GM19324 (cell line): ENCODE data around the gene PTPRF.
"Not testable (repeated sequence)": the region's sequence is repeated elsewhere in the genome, so short reads cannot be mapped to it uniquely, and the experiment has no call there.

Experiments used
- ATAC-seq: cut with Tn5 transposase; IDR thresholded peaks from one replicate; pipeline ENCODE4 v1.9.1; 2021; ENCODE audit warnings: mild to moderate bottlenecking, moderate library complexity; ENCODE audit not compliant: unreplicated experiment, low FRiP score

Gene PTPRF

DNA sequence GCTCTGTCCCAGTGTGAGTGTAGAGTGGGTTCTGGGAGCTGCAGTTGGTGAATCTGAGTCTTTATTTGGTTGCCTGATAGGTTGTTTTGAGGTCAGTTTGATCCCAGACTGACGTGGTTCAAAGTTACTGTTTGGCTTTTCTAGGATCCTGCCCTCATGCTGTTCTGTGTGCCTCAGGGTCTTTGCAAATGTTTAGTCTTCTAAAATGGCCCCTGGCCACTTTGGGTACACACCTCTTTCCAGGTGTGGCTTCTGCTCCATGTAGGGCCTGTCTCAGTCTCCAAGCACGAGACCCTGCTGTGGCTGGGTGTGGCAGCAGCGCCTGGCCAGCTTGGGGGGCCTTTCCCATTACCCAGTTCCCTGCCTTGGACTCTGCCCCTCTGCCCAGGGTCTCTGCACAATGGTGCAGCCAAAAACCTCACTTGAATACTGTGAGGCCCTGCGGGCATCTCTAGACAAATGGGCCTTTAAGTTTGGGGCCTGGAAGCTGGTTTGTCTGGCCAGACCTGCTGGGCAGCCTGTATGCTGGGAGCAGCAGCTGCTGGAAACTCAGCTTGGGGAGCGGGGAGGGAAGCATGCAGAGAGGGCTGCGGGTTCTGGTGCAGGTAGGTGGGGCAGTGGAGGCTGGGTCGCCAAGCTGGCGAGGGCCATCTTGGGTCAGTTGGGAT is 5.6 kb downstream of the PTPRF start:
- no peak for ATAC-seq

DNA sequence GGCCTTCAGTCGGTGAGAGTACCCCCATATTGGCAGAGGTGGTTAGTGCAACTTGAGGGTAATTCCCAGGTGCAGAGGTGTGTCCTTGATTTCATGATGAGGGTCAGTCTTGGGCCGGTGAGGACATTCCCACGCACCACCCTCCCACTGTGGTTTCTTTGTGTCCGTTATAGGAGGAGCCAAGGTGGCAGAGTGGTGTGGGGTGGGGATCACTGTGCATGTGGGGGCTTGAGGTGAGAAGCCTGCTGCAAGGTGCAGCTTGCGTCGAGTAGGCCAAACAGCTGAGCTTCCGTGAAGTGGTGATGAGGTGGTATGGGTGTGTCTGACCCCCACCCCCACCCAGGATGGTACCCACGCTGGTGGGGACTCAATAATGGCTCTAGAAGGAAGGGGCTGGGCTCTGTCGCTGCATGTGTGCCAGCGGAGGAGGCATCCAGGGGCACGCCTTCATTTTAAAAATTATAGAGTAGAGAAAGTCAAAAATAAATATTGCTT is 6.2 kb downstream of the PTPRF start:
- ATAC-seq = no peak

DNA sequence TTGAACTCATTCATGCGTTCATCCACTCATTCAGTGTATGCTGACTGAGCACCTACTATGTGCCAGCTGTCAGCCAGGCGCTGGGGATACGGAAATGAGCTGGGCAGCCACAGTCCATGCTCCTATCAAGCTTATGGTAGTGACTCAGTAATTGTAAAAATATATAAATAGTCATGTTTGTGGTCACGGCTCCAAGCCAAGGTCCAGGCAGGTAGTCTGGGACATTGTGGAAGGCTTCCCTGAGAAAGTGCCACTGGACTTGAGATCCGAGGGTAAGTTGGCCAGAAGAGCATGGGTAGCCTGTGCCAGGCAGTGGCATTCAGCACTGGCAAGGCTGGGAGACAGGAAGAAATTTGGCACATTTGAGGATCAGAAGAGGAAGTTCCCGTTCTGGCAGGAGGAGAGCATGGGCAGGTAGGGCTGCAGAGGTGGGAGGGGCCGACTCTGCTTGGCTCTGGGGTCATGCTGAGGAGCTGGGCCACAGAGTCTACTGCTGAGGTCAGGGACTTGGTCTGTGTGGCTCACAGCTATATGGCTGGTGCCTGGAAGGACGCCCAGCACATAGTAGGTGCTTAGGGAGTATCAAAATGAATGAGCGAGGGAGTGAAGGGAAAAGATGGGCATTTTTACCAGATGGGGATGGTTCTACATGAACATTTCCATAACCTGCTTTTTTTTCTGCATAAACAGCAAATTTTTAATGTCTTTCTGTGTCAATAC is 6.9 kb downstream of the PTPRF start:
- ATAC-seq = no peak

DNA sequence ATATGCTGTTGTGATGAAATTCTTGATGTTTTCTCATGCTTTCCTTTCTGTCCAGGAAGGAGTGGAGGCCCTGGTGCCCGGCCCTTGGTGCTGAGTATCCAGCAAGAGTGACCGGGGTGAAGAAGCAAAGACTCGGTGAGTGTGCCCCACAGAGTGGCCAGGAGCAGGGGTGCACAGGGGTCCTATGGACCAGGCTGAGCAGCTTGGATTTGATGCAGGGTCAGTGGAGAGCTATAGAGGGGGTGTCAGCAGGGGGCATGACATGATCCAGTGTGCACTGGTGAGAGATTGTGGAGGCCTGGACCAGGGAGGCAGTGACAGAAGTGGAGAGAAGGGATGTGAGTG is 7.4 kb downstream of the PTPRF start:
- ATAC-seq = no peak

DNA sequence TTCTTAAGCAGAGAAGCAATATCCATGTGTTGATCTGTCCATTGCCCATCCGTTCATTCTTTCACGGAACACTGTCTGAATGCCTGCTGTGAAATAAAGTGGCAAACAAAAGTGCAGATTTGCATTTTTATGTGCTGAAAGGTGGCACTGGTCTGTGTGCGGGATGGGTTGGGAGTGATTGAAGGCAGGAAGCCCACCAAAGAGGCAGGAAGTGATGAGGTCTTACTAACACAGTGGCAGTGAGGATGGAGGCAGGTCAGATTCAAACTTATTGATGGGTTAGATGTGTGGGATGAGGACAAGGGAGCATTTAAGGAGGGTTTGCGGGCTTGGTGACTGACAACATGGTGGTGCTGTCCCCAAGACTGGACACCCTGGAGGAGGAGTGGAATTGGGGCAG is 8.3 kb downstream of the PTPRF start:
- no peak for ATAC-seq

DNA sequence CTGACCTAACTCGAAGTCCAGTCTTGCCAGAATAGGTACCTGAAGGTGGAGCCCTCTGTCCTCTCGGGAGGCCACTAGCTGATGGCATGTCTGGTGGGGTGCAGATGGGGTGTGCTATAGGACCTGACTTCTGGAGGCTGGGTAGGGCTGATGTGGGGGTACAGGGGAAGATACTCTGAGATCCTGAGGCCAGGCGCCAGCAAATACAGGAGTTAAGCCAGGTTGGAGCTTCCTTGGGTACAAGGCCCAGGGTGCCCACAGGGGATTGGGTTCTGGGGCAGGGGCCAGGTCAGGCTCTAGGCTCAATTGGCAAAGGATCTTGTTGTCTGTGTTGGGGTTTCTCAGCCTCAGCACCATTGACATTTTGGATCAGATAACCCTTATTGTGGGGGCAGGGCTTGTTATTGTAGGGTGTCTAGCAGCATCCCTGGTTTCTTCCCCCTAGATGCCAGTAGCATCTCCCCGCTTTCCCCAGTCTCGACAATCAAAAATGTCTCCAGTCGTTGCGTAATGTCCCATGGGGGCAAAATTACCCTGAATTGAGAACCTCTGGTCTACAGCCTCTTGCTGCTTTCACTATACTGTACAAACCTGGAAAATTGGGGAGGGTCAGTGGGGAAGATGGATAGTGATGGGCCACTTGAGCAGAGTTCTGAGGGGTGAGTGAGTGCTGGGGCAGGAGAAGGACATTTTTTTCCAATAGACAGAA is 9.2 kb downstream of the PTPRF start:
- ATAC-seq = no peak

DNA sequence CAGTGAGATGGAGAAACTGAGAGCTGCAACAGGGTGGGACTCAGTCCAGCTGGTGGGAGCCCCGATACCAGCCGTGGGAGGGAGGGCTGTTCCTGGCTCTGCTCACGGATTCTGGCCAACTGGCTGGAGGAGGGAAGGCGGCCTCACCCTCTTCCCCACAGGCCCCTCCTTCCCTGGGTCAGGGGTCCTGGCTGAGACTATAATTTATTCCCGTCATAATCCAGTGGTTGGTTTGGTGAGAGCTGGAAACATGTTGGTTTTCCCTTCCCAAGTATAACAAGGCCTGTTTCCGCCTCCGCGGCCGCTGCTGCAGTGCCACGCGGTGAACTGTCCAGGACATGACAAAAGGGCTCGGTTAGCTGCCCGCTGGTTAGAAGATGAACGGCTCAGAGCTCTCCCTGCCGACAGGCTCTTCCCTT is 10.0 kb downstream of the PTPRF start:
- ATAC-seq = no peak

DNA sequence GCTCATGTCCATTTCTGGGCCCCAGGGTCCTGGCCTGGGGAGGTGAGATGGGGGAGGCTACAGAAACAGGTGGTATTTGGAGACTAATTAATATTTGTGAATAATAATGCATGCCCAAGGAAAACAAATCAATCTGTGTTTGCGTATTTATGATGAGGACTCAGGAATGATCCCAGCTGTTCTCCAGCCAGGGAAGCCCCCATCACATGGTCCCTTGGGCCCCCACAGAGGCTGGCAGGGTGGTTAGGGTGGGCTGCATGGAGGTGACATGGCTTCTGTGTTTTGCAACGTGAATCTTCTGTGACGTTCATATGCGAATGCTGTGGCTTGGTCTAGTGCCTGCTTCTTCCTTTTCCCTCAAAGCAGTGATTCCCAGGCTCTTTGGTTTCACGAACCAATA is 10.5 kb downstream of the PTPRF start:
- no peak for ATAC-seq

DNA sequence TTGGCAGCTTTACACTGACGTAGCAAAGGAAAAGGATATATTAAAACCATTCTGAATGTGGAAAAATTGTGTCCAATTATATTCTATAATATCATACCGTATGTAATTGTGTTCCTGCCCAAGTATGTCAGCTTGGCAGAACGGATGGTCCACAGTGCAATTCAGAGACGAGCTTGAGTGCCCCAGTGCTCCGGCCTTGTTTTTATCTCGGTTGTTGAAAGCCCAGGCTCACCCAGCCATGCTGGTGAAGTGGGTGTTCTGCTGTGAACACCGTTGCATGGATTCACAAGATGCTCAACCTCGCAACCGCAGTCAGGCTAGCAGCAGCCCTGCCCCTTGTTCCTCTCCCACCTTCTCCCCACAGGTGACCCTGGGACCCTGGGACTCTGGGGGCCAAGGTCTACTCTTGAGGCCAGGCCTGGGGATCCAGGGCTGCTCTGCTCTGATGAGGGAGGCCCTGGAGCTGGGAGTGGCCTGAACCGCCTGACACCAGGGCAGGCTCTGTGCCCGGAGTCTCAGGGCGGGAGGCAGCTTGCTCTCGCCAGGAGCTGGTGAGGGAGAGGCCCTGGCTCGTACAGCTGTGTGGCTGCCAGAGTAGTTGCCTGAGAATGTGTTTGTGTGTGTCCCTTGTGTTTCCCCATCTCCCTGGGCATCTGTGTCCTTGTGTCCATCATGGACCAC is 11.2 kb downstream of the PTPRF start:
- ATAC-seq = no peak

DNA sequence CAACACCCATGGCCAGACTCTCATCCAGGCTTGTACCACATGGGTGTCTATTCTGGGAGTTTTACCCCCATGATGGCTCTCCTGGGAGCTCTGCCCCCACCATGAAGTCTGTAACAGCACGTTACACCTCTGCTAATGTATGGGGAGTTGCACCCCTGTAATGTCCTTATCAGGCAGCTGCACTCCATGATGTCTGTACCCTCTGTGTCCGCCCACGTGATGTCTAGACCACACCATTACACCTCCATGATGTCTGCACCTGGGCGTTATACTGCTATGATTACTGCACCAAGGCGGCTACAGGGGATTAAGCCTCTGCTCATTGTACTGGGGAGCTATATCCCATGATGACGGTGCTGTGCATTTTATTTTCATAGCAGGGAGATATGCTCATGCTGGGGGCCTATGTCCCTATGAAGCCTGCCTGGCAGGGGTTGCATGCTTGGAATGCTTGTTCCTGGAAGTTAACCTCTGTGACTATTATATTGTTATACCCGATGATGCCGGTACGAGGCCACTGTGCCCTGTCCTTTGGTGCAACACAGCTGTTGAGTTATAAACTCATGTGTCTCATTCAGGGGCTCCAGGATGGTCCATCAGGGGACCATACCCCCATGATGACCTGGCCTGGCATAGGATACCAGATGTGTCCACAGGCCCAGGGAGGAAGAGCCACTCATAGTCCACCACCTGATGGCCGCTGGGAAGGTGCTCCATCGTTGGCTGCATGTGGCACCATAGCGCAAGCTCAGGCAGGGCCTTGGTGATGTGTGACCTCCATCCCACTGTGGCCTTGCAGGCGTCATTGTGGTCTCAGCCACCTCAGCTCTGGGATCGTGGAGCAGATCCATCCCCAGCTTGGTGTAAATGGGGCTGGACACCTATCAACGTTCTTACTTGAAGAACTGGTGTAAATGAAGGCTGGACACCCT is 12.1 kb downstream of the PTPRF start:
- ATAC-seq = no peak

DNA sequence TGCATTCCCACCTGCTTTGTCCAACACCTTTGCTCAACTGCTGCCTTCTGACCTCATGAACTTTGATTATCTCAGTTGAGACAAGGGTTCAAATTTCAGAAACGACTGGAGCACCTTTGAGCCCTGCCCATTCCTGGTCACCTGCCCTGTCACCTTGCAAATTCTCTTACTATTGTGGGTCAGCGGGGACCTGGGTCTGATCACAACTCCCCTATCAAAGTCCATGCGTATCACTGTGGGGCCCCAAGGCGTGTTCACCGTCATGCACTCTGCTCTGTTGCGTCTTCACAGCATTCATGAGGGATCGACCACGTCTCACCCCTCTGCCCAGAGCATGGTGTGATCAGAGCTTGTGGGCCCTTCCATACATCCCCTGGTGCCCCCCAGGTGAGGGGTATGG is 12.9 kb downstream of the PTPRF start:
- no peak for ATAC-seq

DNA sequence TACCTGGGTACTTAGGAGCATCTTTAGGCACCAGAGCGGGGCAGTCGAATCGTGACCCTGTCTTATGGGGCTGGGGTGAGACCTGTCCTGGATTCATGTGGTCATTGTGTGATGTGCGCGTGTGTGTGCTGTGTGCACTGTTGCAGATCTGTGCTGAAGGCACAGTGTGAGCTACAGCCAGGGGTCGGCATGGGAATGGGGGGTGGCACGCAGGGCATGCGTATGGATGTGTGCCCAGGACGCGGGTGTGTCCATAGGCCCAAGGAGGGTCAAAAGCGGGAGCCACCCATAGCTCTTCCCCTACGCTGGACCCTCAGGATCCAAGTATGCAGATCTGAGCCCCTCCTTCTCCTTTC is 14.6 kb downstream of the PTPRF start:
- no peak for ATAC-seq

DNA sequence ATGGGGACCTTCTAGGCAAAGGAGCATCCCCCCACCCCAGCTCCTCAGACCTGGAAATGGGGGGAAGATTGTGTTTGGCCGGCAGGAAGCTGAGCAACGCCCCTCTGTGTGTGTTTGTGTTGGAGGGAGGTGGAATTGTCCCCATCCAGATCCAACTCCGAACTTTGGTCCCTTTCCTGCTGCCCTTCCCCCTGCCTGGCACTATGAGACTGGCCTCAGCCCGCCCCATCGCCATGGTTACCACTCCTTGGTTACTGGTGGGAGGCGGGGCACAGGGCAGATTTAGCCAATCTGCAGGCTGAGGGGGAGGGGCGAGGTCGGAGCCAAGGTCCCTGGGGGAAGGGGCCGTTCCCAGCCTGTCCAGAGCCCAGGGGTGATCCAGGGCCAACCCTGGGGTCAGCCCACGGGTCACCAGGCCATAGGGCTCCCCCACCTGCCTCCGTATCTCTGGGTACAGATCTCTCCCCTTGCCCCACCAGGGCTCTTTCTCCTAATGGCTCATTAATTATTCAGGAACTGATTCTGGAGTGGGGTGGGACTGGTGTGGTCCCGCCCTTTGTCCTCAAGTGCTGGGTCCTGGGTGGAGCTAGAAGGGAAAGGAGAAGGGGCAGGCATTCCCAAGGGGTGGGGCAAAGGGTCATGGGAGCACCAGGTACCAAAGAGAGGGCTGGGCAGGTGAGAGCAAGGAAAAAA is 15.2 kb downstream of the PTPRF start:
- no peak for ATAC-seq

DNA sequence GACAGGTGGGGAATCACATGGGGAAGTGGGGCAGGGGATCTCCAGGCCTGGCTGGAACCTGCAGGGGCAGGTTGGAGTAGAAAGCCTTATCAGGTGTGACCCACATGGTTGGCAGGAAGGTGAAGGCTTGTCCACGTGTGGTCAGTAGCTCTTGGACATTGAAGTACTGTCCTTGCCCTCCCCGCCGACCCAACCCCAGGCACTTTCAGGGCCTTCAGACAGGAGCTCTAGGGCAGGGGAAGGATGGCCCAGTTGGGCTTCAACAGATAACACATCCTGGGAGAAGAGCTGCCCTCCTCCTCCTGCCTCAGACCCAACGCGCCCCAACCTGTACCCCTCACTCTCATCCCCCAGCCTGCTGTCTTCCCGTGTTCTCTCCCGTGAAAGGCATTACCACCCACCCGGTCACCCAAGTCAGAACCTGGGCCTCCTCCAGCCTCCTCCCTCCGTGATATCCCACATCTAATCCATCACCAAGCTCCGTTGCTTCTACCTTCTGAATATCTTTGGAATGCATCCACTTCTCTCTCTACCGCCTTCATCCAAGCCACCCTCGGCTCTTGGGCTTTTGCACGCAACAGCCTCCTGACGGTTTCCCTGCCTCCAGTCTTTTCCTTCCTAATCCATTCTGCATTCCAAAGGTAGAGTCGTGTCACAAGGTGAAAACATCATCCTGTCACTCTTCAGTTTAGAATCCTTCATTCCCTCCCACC is 15.9 kb downstream of the PTPRF start:
- ATAC-seq = no peak

DNA sequence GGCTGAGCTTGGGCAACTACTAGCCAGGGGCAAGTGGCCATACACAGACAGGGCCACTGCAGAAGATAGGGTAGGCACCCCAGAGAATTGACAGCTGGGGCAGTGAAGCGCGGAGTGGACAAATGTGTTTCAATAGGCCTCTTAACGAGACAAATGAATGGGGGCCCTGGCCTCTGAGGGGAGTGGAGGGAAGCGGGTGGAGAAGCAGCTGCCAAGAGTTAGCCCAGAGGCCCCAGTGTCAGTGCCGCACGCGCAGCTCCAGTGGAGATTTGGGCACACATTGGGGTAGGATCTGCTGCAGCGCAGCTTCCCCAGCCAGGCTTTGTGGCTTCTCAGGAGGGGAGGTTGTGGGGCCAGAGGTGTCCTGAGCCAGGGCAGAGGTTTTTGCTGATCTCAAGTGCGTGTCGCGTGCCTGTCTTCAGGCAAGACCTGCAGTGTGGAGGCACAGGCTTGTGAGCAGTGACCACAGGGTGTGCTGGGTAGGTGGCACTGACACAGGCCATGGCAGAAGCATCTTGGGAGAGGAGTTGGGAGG is 16.9 kb downstream of the PTPRF start:
- ATAC-seq = no peak

DNA sequence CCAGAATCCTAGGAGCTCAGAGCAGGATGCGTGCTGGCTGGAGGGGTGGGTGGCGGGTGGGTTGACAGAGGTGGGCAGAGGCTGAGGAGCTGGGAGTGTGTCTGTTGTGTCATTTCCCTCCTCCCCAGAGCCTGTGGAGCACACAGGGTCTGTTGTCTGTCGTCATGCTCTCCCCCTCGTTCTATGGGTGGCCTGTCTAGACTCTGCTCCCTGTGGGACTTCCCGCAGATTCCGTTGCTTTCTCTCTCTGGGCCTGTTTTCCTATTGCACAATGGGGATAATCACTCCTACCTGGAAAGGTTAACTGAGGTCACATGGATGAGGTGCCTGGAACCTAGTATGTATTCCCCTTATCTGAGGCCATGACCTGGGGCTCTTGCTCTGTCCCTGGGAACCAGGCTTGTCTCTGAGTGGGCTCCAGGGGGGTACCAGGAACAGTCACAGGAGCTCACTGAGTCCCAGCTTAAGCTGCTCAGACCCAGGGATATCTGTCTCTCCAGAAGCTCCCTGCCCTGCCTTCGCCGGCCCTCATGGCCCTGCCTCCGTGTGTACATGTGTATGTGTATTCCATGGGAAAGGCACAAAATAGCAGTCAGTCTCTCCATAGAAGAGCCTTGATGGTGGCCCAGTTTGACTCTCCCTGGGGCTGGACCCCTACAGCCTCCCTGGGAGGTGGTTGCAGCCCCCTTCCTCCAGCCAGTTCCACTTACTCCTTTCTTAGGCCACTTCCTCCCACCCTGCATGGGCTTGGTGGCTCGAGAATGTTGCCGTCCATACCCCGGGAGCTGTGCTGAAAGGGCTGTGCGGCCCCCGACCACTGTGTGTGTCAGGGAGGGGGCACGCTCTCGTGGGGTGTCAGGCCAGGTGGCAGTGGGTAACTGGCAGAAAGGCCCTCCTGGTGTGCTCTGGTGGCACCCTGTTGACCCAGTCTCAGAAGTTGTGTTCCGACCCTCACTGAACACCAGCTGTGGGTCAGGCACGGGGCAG is 17.9 kb downstream of the PTPRF start:
- no peak for ATAC-seq

DNA sequence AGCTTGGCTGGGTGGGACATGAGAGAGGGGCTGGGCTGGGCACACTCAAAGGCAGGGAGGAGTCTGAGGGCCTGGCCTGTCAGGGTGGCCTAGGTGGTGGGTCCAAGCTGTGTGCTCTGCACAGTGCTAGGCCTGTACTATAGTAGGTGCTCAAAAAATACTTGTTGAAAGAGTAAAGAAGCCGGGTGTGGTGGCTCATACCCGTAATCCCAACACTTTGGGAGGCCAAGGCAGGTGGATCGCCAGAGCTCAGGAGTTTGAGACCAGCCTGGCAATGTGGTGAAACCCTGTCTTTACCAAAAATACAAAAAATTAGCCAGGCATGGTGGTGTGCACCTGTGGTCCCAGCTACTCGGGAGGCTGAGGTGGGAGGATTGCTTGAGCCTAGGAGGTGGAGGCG is 18.7 kb downstream of the PTPRF start:
- not testable (repeated sequence) for ATAC-seq
